Measurements from ENCODE around the gene KAT5. TPM values are rescaled to one million over a fixed set of nuclear protein-coding genes. Genes with fewer than 3 reads are reported as not detected.
"Not testable (repeated sequence)": the region's sequence is repeated elsewhere in the genome, so short reads cannot be mapped to it uniquely, and the experiment has no call there.

KAT5 gene
- polyA plus RNA-seq, 3 donors: 66.1 to 73.8 (median 72.0) TPM

DNA sequence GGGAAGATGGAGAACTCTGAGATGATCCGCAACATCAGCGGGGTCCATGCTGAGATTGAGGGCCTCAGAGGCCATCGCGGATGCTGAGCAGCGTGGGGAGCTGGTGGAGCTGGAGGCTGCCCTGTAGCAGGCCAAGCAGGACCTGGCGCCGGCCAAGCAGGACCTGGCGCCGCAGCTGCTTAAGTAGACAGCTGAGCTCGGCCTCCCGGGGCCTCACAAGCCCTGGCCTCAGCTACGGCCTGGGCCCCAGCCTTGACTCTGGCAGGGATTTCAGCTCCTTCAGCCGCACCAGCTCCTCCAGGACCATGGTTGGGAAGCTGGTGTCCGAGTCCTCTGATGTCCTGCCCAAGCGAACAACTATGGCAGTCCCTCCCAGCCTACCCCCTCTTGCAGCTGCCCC lies 15.8 kb downstream of the KAT5 start:
- DNase-seq (ENCODE audit: extremely low read depth in 1 of 11, low read depth in 9 of 11, low spot score in 4 of 11): no peak

- DNase-seq (ENCODE audit: extremely low read depth in 1 of 11, low read depth in 9 of 11, low spot score in 4 of 11): no peak
Observed at GRCh38 chr11:65730461-65730860, 18.4 kb downstream of the KAT5 start.

- DNase-seq (ENCODE audit: extremely low read depth in 1 of 11, low read depth in 9 of 11, low spot score in 4 of 11): not testable (repeated sequence)
Observed at GRCh38 chr11:65735111-65735510, 23.1 kb downstream of the KAT5 start.

- no peak for DNase-seq (ENCODE audit: extremely low read depth in 1 of 11, low read depth in 9 of 11, low spot score in 4 of 11)
Observed at GRCh38 chr11:65736810-65737209, 24.8 kb downstream of the KAT5 start.

DNA sequence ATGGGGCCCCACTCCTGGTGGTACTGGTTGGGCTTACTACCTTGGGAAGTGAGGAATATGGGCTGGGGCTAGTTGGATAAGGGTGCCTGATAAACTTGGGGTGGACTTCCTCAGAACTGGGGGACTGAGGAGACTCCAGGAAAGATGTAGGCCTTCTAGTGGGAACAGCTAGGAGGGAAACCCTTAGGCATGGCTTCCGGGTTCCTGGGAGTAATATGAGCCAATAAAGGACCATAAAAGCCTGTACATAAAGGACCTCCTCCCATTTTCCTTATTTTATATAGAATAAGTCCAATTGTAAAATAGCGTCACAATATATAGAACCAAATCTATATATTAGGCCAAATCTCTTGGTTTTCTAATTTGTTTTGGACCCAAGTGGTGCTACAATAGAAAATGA lies 27.0 kb downstream of the KAT5 start:
- DNase-seq (ENCODE audit: extremely low read depth in 1 of 11, low read depth in 9 of 11, low spot score in 4 of 11): no peak

- no peak for DNase-seq (ENCODE audit: extremely low read depth in 1 of 11, low read depth in 9 of 11, low spot score in 4 of 11)
Observed at GRCh38 chr11:65741185-65741584, 29.1 kb downstream of the KAT5 start.

DNA sequence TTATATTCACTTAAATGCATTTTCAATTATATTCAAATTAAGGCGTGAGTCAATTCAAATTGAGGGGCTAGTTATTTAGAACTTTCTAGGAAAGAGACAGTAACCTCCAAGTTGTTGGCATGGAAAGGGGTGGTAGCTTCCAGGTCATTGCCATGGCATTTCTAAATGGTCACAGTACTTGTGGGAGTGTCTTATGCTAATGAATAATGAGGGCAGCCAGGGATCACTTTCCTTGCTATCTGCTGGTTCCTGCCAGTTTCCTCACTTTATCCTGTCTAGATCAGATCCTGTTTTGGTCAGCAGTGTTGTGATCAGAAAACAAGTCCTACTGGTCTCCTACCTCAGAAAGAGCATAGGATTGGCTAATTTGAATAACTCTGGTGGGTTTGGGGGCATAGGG lies 30.3 kb downstream of the KAT5 start:
- no peak for DNase-seq (ENCODE audit: extremely low read depth in 1 of 11, low read depth in 9 of 11, low spot score in 4 of 11)

DNA sequence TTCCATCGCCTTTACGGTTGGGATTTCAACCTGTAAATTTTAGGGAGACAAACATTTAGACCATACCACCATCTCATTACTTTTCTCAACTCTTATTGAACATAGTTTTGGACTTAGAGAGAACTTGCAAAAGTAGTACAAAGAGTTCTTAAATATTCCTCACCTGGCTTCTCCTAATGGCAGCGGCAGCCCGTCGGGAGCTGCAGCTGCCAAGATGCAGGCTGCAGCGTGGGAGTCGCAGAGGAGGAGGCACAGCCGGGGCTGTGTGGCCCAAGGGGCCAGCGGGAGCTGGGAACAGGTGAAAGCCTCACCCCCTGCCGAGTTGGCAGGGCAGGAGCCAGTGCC lies 31.6 kb downstream of the KAT5 start:
- DNase-seq (ENCODE audit: extremely low read depth in 1 of 11, low read depth in 9 of 11, low spot score in 4 of 11): no peak

DNA sequence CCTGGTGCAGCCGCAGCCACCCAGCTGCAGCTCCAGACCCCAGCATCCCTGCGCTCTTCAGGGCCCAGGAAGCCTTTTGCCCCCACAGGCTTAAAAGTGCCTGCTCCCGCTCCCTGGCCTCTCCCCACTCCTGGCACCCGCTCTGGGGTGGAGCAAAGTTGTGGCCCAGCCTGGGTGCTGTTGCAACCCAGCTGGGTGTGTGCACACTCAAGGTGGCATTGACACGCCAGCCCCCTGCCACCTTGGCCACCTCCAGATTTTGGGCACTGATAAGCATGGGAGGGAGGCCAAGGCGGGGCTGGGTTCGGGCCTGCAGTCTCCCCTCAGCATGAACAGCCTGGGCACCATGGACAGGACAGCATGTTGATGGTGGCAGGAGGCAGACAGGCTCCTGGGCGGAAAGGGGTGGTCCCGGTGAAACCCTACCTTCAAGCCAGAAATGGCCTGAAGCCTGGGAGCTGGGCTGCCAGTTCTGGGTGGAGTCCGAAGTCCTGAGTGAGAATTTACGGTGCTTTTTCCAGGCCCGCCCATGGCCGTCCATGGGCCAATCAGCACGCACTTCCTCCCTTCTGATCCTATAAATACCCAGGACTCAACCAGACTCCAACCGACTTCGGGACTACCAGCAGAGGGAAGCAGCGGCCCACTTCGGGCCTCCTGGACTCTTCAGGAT lies 32.1 kb downstream of the KAT5 start:
- no peak for DNase-seq (ENCODE audit: extremely low read depth in 1 of 11, low read depth in 9 of 11, low spot score in 4 of 11)

GRCh38 chr11:65744699-65745042 lies 32.6 kb downstream of the KAT5 start:
- DNase-seq (ENCODE audit: extremely low read depth in 1 of 11, low read depth in 9 of 11, low spot score in 4 of 11): no peak

GRCh38 chr11:65745049-65745448 lies 33.0 kb downstream of the KAT5 start:
- DNase-seq (ENCODE audit: extremely low read depth in 1 of 11, low read depth in 9 of 11, low spot score in 4 of 11): no peak

- DNase-seq (ENCODE audit: extremely low read depth in 1 of 11, low read depth in 9 of 11, low spot score in 4 of 11): not testable (repeated sequence)
Observed at GRCh38 chr11:65762169-65762568, 50.1 kb downstream of the KAT5 start.

DNA sequence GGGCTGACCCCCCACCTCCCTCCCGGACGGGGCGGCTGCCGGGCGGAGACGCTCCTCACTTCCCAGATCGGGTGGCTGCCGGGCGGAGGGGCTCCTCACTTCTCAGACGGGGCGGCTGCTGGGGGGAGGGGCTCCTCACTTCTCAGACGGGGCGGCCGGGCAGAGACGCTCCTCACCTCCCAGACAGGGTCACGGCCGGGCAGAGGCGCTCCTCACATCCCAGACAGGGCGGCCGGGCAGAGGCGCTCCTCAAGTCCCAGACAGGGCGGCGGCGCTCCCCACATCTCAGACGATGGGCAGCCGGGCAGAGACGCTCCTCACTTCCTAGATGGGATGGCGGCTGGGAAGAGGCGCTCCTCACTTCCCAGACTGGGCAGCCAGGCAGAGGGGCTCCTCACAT lies 50.8 kb downstream of the KAT5 start:
- not testable (repeated sequence) for DNase-seq (ENCODE audit: extremely low read depth in 1 of 11, low read depth in 9 of 11, low spot score in 4 of 11)

DNA sequence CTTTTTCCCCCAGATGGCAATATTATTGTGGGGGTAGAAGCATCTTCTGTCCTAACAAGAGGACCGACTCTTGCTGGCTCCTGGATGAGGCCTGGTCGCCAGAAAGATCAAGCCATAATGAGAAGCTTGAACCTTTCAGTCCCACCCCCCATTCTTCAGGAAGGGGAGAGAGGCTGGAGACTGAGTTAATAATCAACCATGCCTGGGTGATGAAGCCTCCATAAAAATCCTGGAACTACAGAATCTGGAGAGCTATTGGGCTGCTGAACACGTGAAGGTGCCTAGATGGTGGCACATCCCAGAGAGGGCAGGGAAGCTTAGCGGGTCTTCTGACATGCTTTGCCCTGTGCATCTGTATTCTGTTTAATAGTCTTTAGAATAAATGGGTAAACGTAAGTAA lies 52.4 kb downstream of the KAT5 start:
- DNase-seq (ENCODE audit: extremely low read depth in 1 of 11, low read depth in 9 of 11, low spot score in 4 of 11): peak in 2 of 11 donors; percentile 23 to 44

DNA sequence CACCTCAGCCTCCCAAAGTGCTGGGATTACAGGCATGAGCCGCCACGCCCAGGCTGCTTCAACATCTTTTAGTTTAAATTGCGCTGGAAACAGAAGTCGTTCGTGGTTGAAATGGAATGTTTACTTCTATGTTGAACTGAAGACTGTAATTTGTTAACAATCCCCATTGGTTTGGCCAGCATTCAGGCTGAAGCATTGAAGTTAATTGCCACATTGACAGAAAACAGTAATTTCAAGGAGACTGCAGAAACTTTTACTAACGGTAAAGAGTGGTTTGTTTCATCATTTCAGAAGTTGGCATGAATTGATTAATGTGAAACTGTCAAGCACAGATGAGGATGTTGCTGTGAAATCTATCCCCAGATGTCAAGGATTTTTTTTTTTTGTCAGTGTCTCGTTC lies 54.5 kb downstream of the KAT5 start:
- DNase-seq (ENCODE audit: extremely low read depth in 1 of 11, low read depth in 9 of 11, low spot score in 4 of 11): no peak

GRCh38 chr11:65767406-65767805 lies 55.4 kb downstream of the KAT5 start:
- no peak for DNase-seq (ENCODE audit: extremely low read depth in 1 of 11, low read depth in 9 of 11, low spot score in 4 of 11)

GRCh38 chr11:65767806-65768205 lies 55.8 kb downstream of the KAT5 start:
- DNase-seq (ENCODE audit: extremely low read depth in 1 of 11, low read depth in 9 of 11, low spot score in 4 of 11): not testable (repeated sequence)

Other genes starting within 250 kb of the KAT5 start
- gene MALAT1, start 213.2 kb upstream of the KAT5 start, polyA plus RNA-seq (ENCODE audit: insufficient read length in 3 of 3): 1,000 to 10,000 TPM in 1 of 3 donors, 100 to 1,000 TPM in 2; 717 to 1,341 (median 810) TPM
- gene SCYL1, start 187.2 kb upstream of the KAT5 start, polyA plus RNA-seq (ENCODE audit: insufficient read length in 3 of 3): 10 to 100 TPM; 58.0 to 77.5 (median 74.1) TPM
- 100 to 1,000 TPM in 2 of 3 donors, 10 to 100 TPM in 1; 93.7 to 181 (median 145) TPM for gene LTBP3, start 153.9 kb upstream of the KAT5 start, polyA plus RNA-seq (ENCODE audit: insufficient read length in 3 of 3)
- gene ZNRD2, start 141.8 kb upstream of the KAT5 start, polyA plus RNA-seq (ENCODE audit: insufficient read length in 3 of 3): 10 to 100 TPM; 35.0 to 59.2 (median 54.7) TPM
- gene FAM89B, start 139.7 kb upstream of the KAT5 start, polyA plus RNA-seq (ENCODE audit: insufficient read length in 3 of 3): 10 to 100 TPM; 18.0 to 26.2 (median 22.8) TPM
- gene EHBP1L1, start 136.2 kb upstream of the KAT5 start, polyA plus RNA-seq (ENCODE audit: insufficient read length in 3 of 3): 10 to 100 TPM; 13.2 to 21.1 (median 13.4) TPM
- under 1 TPM; 0.30 to 0.39 (median 0.33) TPM for gene KCNK7, start 116.5 kb upstream of the KAT5 start, polyA plus RNA-seq (ENCODE audit: insufficient read length in 3 of 3)
- 10 to 100 TPM; 34.8 to 44.2 (median 41.8) TPM for gene MAP3K11, start 98.0 kb upstream of the KAT5 start, polyA plus RNA-seq (ENCODE audit: insufficient read length in 3 of 3)
- 10 to 100 TPM; 24.0 to 37.4 (median 33.3) TPM for gene PCNX3, start 96.5 kb upstream of the KAT5 start, polyA plus RNA-seq (ENCODE audit: insufficient read length in 3 of 3)
- 10 to 100 TPM; 26.2 to 31.8 (median 27.1) TPM for gene SIPA1, start 74.2 kb upstream of the KAT5 start, polyA plus RNA-seq (ENCODE audit: insufficient read length in 3 of 3)
- gene RELA, start 49.3 kb upstream of the KAT5 start, polyA plus RNA-seq (ENCODE audit: insufficient read length in 3 of 3): 10 to 100 TPM; 49.5 to 61.3 (median 55.8) TPM
- gene RNASEH2C, start 8.5 kb downstream of the KAT5 start, polyA plus RNA-seq (ENCODE audit: insufficient read length in 3 of 3): 10 to 100 TPM; 36.1 to 53.4 (median 42.0) TPM
- 10 to 100 TPM in 1 of 3 donors, 1 to 10 TPM in 2; 5.7 to 10.3 (median 7.6) TPM for gene AP5B1, start 68.7 kb downstream of the KAT5 start, polyA plus RNA-seq (ENCODE audit: insufficient read length in 3 of 3)
- gene OVOL1, start 74.8 kb downstream of the KAT5 start, polyA plus RNA-seq (ENCODE audit: insufficient read length in 3 of 3): 10 to 100 TPM in 2 of 3 donors, 1 to 10 TPM in 1; 9.6 to 15.0 (median 14.0) TPM
- gene SNX32, start 121.7 kb downstream of the KAT5 start, polyA plus RNA-seq (ENCODE audit: insufficient read length in 3 of 3): 1 to 10 TPM; 1.4 to 3.7 (median 2.2) TPM
- 100 to 1,000 TPM; 728 to 948 (median 744) TPM for gene CFL1, start 145.9 kb downstream of the KAT5 start, polyA plus RNA-seq (ENCODE audit: insufficient read length in 3 of 3)
- 10 to 100 TPM; 45.6 to 62.3 (median 56.6) TPM for gene MUS81, start 148.2 kb downstream of the KAT5 start, polyA plus RNA-seq (ENCODE audit: insufficient read length in 3 of 3)
- 100 to 1,000 TPM in 2 of 3 donors, 10 to 100 TPM in 1; 87.9 to 129 (median 127) TPM for gene EFEMP2, start 160.5 kb downstream of the KAT5 start, polyA plus RNA-seq (ENCODE audit: insufficient read length in 3 of 3)
- gene CTSW, start 167.6 kb downstream of the KAT5 start, polyA plus RNA-seq (ENCODE audit: insufficient read length in 3 of 3): 1 to 10 TPM in 2 of 3 donors, under 1 TPM in 1; 0.47 to 1.3 (median 1.0) TPM
- gene FIBP, start 176.2 kb downstream of the KAT5 start, polyA plus RNA-seq (ENCODE audit: insufficient read length in 3 of 3): 10 to 100 TPM; 88.2 to 94.0 (median 92.2) TPM
- 10 to 100 TPM in 2 of 3 donors, 1 to 10 TPM in 1; 5.7 to 17.4 (median 11.1) TPM for gene CCDC85B, start 178.4 kb downstream of the KAT5 start, polyA plus RNA-seq (ENCODE audit: insufficient read length in 3 of 3)
- gene FOSL1, start 188.1 kb downstream of the KAT5 start, polyA plus RNA-seq (ENCODE audit: insufficient read length in 3 of 3): under 1 TPM; 0.07 to 0.24 (median 0.20) TPM
- 10 to 100 TPM; 30.9 to 41.8 (median 33.3) TPM for gene C11orf68, start 206.8 kb downstream of the KAT5 start, polyA plus RNA-seq (ENCODE audit: insufficient read length in 3 of 3)
- gene DRAP1, start 207.2 kb downstream of the KAT5 start, polyA plus RNA-seq (ENCODE audit: insufficient read length in 3 of 3): 100 to 1,000 TPM in 1 of 3 donors, 10 to 100 TPM in 2; 73.3 to 109 (median 88.0) TPM
- gene TSGA10IP, start 233.2 kb downstream of the KAT5 start, polyA plus RNA-seq (ENCODE audit: insufficient read length in 3 of 3): under 1 TPM; 0.19 to 0.21 (median 0.20) TPM
- 10 to 100 TPM; 40.4 to 60.6 (median 52.2) TPM for gene SART1, start 249.5 kb downstream of the KAT5 start, polyA plus RNA-seq (ENCODE audit: insufficient read length in 3 of 3)

Data from renal cortex interstitium (tissue), 11 donors.